NT2/D1 (cell line): ENCODE measurements around the gene SDF2.

Experiments
- SUZ12 ChIP-seq: IDR thresholded peaks from 2 replicates; pipeline ENCODE4 v1.6.1; 2011; ENCODE audit not compliant: insufficient read length, insufficient read depth; ENCODE audit errors: extremely low read depth
- YY1 ChIP-seq: IDR thresholded peaks from 2 replicates; pipeline ENCODE4 v1.6.1; 2011; ENCODE audit not compliant: insufficient read length, insufficient read depth
- ZNF274 ChIP-seq: IDR thresholded peaks from 2 replicates; pipeline ENCODE4 v1.6.1; 2011; ENCODE audit warnings: mild to moderate bottlenecking, low read depth, low read length

- TF ChIP-seq ZNF274 (no peak), SUZ12 (no peak), YY1 (no peak)
These were observed 6.5 kb downstream of the SDF2 start for GRCh38 chr17:28655160-28655559.
